Measurements from ENCODE around the gene FIBP. TPM values are rescaled to one million over a fixed set of nuclear protein-coding genes. Genes with fewer than 3 reads are reported as not detected.

FIBP gene
- total RNA-seq, 2 experiments from 2014 or later, result 78.8 to 79.9 TPM

DNA sequence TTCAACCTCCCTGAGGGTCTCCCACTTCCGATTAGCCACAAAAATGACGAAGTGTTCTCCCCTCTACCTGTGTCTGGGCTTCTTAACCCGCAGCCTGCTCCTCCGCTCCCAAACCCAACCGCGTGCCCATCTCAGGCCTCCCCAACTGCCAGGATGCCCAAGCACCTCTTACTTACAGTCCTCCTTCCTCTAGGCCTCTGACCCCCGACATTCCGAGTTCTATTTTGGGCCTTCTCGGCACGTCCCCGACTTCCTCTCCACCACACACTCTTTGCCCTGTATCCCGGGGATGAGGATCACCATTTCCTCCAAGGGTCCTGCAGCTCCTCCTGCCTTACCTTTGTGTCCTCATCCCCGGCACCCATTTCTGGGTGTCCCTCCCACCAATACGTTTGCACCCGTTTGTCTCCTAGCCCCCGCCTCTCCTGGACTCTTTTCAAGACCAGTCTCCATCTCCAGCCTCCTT lies 28.4 kb downstream of the FIBP start:
- Mint-ChIP-seq H3K9me3 (no peaks in the 10 kb centered on the region), H3K4me3 (peak overlapping the region; percentile 90), H3K27me3 (no peaks in the 10 kb centered on the region), H3K27ac (peak overlapping the region; percentile 99), H3K4me1 (ENCODE audit: low read depth) (peaks cover 32% of the 10 kb centered on the region), H3K36me3 (ENCODE audit: low read depth) (peaks cover 56% of the 10 kb centered on the region)
- ChIA-PET CTCF (interaction anchor here (0.7 to 12.3 kb wide), 29 partner anchors 11 to 456 kb away, joined by 3 to 283 read pairs (median 4); partner anchors contain the start of genes AP5B1, BANF1, C11orf68 and CCDC85B), POLR2A (interaction anchor here (0.6 to 29.8 kb wide), 17 partner anchors 8 to 360 kb away, joined by 3 to 560 read pairs (median 3); partner anchors contain the start of genes BANF1, CCDC85B, CTSW and EFEMP2)
- no peak for DNase-seq
- ATAC-seq, result no peak
- intact Hi-C loops (cut with micrococcal nuclease), result no loop called here
- TF ChIP-seq, protein P1, sequence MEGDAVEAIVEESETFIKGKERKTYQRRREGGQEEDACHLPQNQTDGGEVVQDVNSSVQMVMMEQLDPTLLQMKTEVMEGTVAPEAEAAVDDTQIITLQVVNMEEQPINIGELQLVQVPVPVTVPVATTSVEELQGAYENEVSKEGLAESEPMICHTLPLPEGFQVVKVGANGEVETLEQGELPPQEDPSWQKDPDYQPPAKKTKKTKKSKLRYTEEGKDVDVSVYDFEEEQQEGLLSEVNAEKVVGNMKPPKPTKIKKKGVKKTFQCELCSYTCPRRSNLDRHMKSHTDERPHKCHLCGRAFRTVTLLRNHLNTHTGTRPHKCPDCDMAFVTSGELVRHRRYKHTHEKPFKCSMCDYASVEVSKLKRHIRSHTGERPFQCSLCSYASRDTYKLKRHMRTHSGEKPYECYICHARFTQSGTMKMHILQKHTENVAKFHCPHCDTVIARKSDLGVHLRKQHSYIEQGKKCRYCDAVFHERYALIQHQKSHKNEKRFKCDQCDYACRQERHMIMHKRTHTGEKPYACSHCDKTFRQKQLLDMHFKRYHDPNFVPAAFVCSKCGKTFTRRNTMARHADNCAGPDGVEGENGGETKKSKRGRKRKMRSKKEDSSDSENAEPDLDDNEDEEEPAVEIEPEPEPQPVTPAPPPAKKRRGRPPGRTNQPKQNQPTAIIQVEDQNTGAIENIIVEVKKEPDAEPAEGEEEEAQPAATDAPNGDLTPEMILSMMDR (IDR thresholded peaks at IDR 0.05), result no peak

DNA sequence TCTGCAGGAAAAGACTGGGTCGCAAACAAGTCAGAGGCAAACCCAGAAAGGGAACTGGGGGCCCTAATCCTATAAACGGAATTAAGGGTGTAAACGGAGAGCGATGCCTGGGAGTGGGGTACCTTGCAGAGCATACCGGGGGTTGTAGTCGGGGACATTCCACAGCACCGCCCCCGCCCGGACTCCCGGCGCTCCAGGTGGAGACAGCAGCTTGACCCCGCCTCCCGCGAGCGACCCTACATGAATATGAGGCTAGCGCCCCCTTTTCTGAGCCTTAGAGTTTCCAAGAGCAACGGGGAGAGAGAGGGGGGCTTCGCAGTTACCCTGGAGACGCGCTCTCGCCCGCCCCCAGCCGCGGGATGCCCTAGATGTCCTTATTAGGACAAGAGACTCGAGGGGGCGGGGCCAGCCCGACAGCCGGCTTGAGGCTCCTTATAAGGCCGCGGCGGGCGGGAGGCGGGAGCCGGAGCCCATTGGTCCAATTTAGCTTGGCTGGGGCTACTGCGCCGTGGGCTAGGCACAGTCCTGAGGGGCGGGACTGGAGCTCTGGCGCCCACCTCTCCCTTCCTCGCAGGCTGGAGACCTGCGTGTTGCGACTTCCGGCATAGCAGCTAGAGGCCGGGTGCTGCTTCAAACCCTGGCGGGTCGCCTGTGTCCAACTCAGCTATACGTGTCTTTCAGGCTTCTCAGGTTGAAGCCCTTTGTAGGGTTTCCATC lies 29.0 kb downstream of the FIBP start:
- no peaks in the 10 kb centered on the region for H3K27me3 Mint-ChIP-seq

DNA sequence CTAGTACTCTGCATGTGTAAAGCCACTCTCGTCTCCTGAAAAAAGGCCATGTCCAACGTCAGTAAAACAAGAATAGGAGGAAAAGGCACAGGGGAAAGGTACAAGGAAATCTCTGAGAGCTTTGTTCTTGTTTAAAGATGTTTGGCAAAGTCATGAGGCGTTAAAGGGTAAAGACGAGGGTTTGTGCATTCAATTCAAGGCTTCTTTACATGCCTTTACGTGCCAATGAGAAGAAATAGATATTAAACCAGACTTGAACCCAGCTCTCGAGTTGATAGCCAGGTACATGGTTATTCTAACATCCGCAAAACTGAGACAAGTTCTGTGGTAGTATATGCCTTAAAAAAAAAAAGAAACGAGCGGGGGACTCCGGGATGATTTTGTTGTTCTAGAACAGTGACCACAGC lies 29.6 kb downstream of the FIBP start:
- Mint-ChIP-seq H3K4me3 (peak overlapping the region; percentile 90), H3K27me3 (no peaks in the 10 kb centered on the region), H3K4me1 (ENCODE audit: low read depth) (peaks cover 39% of the 10 kb centered on the region), H3K27ac (peak overlapping the region; percentile 99), H3K9me3 (no peaks in the 10 kb centered on the region), H3K36me3 (ENCODE audit: low read depth) (peaks cover 65% of the 10 kb centered on the region)
- TF ChIP-seq, protein P1 (IDR thresholded peaks at IDR 0.05), result no peak
- ChIA-PET POLR2A (interaction anchor here (0.7 to 29.8 kb wide), 12 partner anchors 9 to 435 kb away, joined by 3 to 560 read pairs (median 4); partner anchors contain the start of genes CCDC85B, CTSW, EFEMP2 and FAM89B), CTCF (interaction anchor here (0.7 to 12.3 kb wide), 12 partner anchors 12 to 146 kb away, joined by 3 to 283 read pairs (median 4); partner anchors contain the start of genes CCDC85B, CTSW, FIBP and KAT5)
- intact Hi-C loops (cut with micrococcal nuclease), result no loop called here
- ATAC-seq (no peak), DNase-seq (no peak)

More for the DNA sequence above, 29.0 kb downstream of the FIBP start:
- ATAC-seq (peak; percentile 72), DNase-seq (peak; percentile 100)
- ChIA-PET POLR2A (interaction anchor here (0.6 to 29.8 kb wide), 18 partner anchors 7 to 359 kb away, joined by 3 to 560 read pairs (median 3); partner anchors contain the start of genes BANF1, CCDC85B, CTSW and EFEMP2), CTCF (interaction anchor here (0.7 to 12.3 kb wide), 28 partner anchors 11 to 456 kb away, joined by 3 to 283 read pairs (median 4); partner anchors contain the start of genes AP5B1, BANF1, CCDC85B and CTSW)
- Mint-ChIP-seq H3K4me3 (peak overlapping the region; percentile 90), H3K36me3 (ENCODE audit: low read depth) (peaks cover 62% of the 10 kb centered on the region), H3K4me1 (ENCODE audit: low read depth) (peaks cover 37% of the 10 kb centered on the region), H3K9me3 (no peaks in the 10 kb centered on the region), H3K27ac (peak overlapping the region; percentile 99)
- TF ChIP-seq, protein P1 (IDR thresholded peaks at IDR 0.05), result no peak
- intact Hi-C loops (cut with micrococcal nuclease), result no loop called here

DNA sequence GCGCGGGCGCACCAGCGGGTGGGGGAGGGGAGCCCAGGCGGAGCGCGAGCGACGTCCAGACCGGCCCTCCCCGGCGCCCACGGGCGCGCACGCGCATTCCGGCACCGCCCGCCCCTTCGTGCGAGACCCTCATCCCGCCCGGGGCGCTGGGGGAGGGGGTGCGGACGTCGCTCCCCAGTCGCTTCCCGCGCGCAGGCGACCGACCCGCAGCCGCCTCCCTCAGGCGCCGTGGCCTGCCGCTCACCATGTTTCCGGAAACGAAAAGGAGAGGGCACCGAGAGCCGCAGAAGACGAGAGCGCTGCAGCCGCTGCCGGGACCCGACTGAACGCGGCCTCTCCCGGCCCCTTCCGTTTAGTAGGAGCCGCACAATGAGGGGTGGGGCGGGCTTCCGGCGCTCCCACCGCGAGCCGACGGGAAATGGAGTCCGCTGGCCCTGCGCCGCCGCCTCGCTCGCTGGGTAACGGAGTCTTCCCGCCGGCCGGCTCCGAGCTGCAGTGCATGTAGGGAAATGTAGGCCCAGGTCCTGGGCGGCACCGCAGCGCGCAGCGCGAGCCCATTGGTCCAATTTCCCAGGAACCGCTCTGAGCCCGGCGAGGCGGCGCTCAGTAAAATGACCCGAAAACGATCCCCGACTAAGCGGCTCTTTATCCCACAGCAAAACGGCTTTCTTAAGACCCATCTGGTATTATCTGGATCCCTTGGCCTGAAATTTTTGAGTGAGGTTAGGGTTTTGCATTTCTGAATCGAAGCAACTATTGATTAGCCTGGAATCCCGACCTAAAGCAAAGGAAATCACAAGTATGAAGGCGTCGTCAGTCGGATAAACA lies 30.2 kb downstream of the FIBP start, which contains the start of gene CFL1:
Gene CFL1, minus strand, starts transcription at position 328 of the 828 bp plus-strand sequence. Its CDS starts 81 bp downstream, at position 247.
- peaks cover 65% of the 10 kb centered on the region for H3K36me3 Mint-ChIP-seq (ENCODE audit: low read depth)

More for the DNA sequence above, 30.2 kb downstream of the FIBP start, which contains the start of gene CFL1:
- DNase-seq (peak; percentile 98), ATAC-seq (peak; percentile 69)
- TF ChIP-seq, protein P1 (IDR thresholded peaks at IDR 0.05), result no peak
- peaks cover 45% of the 10 kb centered on the region for H3K4me1 Mint-ChIP-seq (ENCODE audit: low read depth)
- H3K4me3 Mint-ChIP-seq, result peak within 1 kb of the TSS; percentile 90
- H3K27ac Mint-ChIP-seq, result peak within 1 kb of the TSS; percentile 99
- intact Hi-C loops (cut with micrococcal nuclease), result no loop called here
- POLR2A ChIA-PET, result interaction anchor here (0.7 to 29.8 kb wide), 12 partner anchors 9 to 434 kb away, joined by 3 to 560 read pairs (median 4); partner anchors contain the start of genes CCDC85B, CTSW, EFEMP2 and FIBP
- CTCF ChIA-PET, result interaction anchor here (0.7 to 12.3 kb wide), 7 partner anchors 12 to 146 kb away, joined by 3 to 283 read pairs (median 4); partner anchors contain the start of genes CCDC85B, FIBP and KAT5
- H3K9me3 Mint-ChIP-seq, result no peaks in the 10 kb centered on the region
- no peaks in the 10 kb centered on the region for H3K27me3 Mint-ChIP-seq
